Cerebellar nuclear complex (tissue), 1 donor: ENCODE data around the gene OSBPL6.

ENCODE experiments used
- DNase-seq, 2 experiments: peaks; one replicate each; lab custom pipeline; 2025; lab: John Stamatoyannopoulos, UW

OSBPL6 gene

GRCh38 chr2:178238750-178239149, 44.4 kb downstream of the OSBPL6 start:
- DNase-seq: no peak

GRCh38 chr2:178241844-178242551, 47.7 kb downstream of the OSBPL6 start:
- DNase-seq: peak in 1 of 2 experiments; percentile 37

GRCh38 chr2:178242552-178242883, 48.2 kb downstream of the OSBPL6 start:
- DNase-seq: no peak

DNA sequence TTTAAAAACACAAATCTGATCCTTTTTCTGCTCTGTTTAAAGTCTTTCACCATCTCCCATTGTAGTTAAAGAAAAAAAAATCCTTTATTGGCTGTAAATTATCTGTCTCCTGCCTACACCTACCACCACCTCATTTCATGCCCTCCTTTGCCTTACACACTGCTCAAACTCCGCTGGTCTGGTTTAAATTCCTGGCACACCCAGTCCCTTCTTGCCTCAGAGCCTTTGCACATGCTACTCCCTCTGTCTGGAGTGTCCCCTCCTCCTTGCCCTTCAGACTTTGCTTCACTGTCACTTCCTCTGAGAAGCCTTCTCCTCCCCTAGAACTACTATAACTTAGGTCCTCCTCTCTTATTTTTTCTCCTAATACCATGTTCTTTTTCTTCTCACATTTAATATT, 49.6 kb downstream of the OSBPL6 start:
- DNase-seq: no peak

GRCh38 chr2:178244777-178245176, 50.5 kb downstream of the OSBPL6 start:
- no peak for DNase-seq

DNA sequence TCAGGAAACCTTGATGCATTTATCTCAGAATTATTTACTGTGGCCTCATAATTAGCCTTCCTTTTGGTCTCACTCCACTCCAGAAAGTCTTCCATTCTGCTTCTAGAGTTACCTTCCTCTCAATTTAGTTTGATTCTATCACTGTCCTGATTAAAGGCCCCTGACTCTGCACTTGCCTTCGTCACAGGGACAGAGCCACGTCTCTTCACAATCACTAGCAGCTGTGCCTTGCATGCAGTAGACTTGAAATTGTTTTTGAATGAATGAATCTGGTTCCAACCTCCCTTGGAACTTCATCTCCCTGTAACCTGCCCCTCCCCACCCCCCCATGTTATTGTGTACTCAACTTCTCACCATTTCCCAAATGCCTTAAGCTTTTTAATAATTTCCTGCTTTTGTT, 52.4 kb downstream of the OSBPL6 start:
- no peak for DNase-seq

- DNase-seq: no peak
Measured at GRCh38 chr2:178247250-178247649, 52.9 kb downstream of the OSBPL6 start.

DNA sequence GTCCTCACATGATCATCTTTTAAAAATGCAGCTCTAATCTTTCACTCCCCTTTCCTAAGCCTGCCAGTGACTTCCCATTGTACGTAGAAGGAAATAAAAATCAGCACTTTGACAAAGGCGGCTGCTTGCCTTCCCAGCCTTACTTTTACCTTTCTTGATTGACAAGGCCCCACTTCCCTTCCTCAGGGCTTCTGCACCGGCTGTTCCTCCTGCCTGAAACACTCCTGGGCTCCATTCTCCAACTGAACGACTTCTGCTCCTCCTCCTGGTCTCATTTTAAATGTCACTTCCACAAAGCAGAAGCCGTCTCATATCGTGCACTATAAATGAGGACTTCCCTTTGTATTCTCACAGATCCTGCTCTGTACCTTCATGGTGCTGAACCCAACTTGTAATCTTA, 56.1 kb downstream of the OSBPL6 start:
- no peak for DNase-seq

DNA sequence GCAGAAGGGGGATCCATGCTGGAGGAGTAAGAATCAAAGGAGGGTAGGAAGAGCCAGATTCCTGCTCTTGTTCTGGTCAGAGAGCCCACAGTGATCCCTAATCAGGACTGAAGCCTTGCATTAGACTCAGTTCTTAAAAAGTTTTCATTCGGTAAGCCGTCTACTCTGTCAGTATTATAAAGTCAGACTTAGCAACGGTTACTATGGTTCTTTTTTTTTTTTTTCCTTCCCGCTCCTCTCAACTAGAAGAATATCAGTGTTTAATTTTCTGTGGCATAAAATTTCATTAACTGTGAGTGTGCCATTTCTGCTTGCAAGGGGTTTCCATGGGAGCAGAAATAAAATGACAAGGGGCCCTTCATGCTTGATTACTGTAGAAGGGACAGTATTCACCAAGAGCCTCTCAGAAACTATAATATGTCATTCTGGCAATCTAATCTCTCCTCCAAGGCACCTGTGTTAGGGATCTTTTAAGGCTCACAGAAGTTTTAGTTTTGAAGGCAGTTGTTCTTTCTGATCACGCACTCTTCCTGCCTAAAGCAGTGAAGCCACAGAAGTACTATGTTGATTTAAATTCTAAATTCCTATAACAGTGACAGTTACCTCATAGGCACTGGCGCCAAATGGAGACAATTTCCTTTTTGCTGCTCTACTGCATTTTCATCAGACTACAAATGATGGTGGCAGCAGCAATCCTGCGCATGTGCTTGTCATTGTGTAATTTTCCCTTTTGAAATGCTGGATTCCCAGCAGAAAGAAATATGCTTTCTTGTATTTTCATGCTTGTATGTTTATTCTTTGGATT, 57.0 kb downstream of the OSBPL6 start:
- no peak for DNase-seq

DNA sequence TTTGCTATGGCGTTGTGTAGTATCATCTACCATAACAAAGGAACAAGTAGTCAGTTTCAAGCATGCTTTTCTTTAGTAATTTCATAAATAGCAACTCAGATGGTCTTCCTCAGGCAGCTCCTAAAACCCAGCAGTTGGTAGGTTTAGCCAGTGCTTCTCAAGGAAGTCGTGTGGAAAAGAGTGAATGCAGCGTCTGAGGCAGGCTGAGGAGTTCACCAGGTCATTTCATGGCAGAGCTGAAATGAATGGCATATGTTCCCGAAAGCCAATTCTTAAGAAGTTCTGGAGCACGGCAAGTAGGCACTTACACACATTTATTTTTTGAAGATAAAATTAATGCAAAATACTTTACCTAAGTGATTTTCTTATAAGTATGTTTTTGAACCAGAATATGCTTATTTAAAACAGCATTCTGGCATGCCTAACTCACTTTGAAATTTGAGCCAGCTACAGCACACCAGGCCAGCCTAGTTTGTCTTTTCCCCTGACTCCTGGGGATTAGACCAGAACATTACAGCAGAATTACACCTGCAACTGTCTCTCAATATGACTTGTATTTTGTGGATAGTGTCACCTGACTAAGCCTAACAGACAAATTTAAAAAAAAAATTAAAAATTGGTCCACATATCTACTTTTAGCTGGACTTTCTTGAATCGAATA, 62.2 kb downstream of the OSBPL6 start:
- DNase-seq: no peak

DNA sequence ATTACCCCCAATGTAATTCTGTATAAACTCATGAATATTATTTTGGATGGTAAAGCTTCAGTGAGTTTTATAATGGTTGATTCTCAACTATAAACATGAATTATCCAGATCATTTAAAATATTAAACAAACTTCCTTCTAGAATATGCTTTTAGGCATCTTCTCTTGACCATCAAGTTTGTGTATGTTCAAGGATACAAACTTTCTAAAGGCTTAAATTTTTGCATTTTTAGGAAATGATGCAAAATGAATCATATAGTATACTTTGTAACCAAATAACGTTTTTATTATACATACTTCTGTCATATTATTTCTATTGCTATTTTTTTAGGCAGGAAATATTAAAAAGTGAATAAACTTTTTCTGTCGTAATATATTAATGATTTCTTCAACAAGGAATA, 62.8 kb downstream of the OSBPL6 start:
- no peak for DNase-seq

- no peak for DNase-seq
Measured at GRCh38 chr2:178258916-178259315, 64.6 kb downstream of the OSBPL6 start.

DNA sequence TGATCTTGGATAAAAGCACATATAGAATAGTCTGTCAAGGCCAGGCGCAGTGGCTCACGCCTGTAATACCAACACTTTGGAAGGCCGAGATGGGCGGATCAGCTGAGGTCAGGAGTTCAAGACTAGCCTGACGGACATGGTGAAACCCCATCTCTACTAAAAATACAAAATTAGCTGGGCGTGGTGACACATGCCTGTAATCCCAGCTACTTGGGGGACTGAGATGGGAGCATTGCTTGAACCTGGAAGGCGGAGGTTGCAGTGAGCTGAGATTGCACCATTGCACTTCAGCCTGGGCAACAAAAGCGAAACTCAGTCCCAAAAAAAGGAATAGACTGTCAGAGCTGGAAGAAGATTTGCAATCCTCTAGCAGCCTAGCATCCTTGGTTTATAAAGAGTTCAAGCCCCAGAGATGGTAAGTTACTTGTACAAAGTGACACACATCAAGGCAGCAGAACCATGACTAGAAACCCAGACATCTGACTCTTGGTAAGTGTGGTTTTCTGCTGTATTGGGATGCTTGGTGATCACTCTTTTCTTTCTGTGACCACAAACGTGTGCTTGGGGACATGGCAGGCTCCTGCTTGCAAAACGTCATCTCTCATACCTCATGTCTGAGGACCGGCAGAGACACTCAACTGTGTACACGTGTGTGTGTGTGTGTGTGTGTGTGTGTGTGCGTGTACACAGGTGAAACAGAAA, 69.0 kb downstream of the OSBPL6 start:
- DNase-seq: no peak

DNA sequence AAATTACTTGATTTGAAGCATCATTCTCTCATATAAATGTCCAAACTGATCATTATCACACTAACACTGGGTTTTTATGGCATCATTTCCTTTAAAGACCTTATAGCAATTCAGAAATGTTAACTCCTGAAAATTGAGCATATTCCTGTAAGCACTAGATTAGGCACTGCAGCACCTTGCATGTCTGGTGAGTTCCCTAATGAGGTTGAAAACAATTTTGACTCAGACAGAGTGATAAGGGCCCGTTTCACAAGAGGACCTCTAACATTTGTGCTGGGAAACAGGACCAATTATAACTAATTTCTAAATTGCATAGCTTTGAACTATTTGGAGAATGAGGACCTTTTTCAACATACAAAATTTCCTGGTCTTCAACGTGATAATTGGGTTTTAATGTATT, 69.9 kb downstream of the OSBPL6 start:
- DNase-seq: no peak

- no peak for DNase-seq
Measured at GRCh38 chr2:178265851-178266250, 71.5 kb downstream of the OSBPL6 start.

DNA sequence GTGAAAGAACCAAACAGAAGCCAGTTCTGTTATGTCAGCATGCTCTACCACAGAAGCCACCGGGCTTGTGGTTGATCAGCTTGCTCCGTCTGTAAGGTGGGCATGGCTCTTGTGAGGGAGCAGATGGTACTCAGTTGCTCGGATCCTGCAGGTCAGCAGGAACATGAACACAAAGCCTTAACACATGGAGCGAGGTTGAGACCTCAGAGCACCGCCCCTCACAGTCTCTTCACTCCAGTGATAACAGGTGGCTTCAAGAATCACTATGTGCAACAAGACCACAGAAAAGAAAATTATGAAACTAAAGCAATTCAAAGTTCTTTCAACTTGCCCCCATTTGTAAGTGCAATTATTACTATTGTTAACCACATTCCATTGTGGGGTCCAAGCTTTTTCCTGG, 72.1 kb downstream of the OSBPL6 start:
- DNase-seq: no peak

GRCh38 chr2:178267660-178268059, 73.3 kb downstream of the OSBPL6 start:
- no peak for DNase-seq

- no peak for DNase-seq
Measured at GRCh38 chr2:178268435-178268834, 74.1 kb downstream of the OSBPL6 start.

GRCh38 chr2:178269438-178270224, 75.3 kb downstream of the OSBPL6 start:
- DNase-seq: no peak

DNA sequence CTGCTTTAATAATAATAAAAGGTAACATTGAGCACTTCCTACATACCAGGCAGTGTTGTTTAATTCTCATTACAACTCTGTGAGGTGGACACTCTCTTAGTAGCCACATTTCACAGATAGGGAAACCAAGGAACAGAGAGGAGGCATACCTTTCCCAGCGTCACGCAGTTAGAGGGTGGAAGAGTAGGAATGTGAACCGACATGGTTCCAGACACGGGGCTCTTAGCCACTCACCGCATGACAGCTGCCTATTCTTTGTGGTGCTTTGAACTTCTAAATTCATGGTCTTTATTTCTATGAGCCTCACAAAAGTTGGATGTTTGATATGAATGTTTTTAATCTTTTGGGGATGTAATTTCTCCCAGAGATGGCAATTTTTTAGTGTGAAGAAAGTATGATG, 76.0 kb downstream of the OSBPL6 start:
- no peak for DNase-seq

GRCh38 chr2:178271094-178271493, 76.8 kb downstream of the OSBPL6 start:
- DNase-seq: no peak
